GM19372 (cell line): Measurements from ENCODE around the gene GRID1.

Experiments
- ATAC-seq: cut with Tn5 transposase; IDR thresholded peaks from one replicate; pipeline ENCODE4 v1.9.1; 2021; ENCODE audit warnings: mild to moderate bottlenecking, low read depth, moderate library complexity; ENCODE audit not compliant: unreplicated experiment

GRID1 gene

DNA sequence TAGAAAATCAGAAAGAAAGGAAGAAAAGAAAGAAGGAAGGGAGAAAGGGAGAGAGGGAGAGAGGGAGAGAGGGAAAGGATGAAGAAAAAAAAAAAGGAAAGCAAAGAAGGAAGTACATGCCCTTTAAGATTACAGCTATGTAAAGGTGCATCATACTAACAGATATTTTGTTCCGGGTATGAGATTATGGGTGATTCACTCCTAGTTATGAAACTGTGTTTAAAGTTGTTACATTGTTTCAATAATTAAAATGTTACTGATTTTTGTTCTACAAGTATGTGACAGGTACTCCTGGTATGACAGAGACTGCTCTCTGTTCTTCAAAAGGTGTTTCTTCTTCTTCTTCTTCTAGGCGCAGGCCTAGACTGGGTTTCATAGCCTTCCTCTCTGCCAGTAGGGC lies 808.9 kb downstream of the GRID1 start:
- ATAC-seq = no peak

- no peak for ATAC-seq
Measured at GRCh38 chr10:85557077-85557476, 809.5 kb downstream of the GRID1 start.
